Measurements from ENCODE around the gene COPS3. TPM values are rescaled to one million over a fixed set of nuclear protein-coding genes. Genes with fewer than 3 reads are reported as not detected.

Gene COPS3
- total and polyA plus RNA-seq, 9 of the 15 experiments (the other 6 are each of a cell fraction or from before 2014, with no cell fraction given) = 92.4 to 295 (median 167) TPM

DNA sequence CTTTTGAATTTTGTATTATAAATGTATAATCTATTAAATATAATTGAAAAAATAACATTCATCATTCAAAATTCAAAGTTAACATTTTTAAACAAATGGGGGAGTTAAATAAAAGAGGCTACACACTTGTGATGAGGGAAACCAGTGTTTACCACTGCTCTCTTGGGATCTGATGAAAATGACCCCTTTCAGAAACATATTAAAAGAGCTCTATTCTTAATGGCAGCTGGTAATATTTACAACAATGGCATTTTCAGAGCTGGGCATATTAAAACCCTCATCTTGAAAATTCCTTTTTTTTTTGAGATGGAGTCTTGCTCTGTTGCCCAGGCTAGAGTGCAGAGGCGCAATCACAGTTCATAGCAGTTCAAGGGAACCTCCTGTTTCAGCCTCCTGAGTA lies 24.7 kb downstream of the COPS3 start:
- Histone ChIP-seq H3K9me3 (replicated peaks; ENCODE audit: control insufficient read depth, insufficient read depth, low read depth, low read length) (no peaks in the 10 kb centered on the region), H3K4me1 (replicated peaks in 1 of 2; ENCODE audit: control insufficient read depth in 2 of 2, insufficient read depth in 2 of 2, low read length in 2 of 2) (peaks cover 0 to 11% of the 10 kb centered on the region in 2 experiments; a peak in 3 of 5 replicates), H2AFZ (ENCODE audit: low read depth, low read length) (no peak overlapping the region), H3K79me2 (ENCODE audit: control insufficient read depth, insufficient read depth, low read length) (no peaks in the 10 kb centered on the region; the same call in 1 of the 3 replicates), H4K20me1 (replicated peaks; ENCODE audit: control insufficient read depth, insufficient read depth, low read length) (no peaks in the 10 kb centered on the region), H3K27ac (ENCODE audit: extremely low read depth, low read depth, low read length) (no peak overlapping the region), H3K9me1 (ENCODE audit: control insufficient read depth, insufficient read depth, low read length) (no peaks in the 10 kb centered on the region), H3K27me3 (ENCODE audit: control insufficient read depth in 2 of 2, insufficient read depth in 2 of 2, low read length in 2 of 2) (no peaks in the 10 kb centered on the region), H3K4me2 (ENCODE audit: insufficient read depth, low read length) (no peak overlapping the region), H3K9ac (ENCODE audit: insufficient read depth in 1 of 2, low read depth in 2 of 2, low read length in 2 of 2) (no peak overlapping the region), H3K36me3 (ENCODE audit: control insufficient read depth, insufficient read depth, low read length) (peaks cover 80% of the 10 kb centered on the region), H3K4me3 (no peak overlapping the region)
- ATAC-seq (no peak), FAIRE-seq (no peak), DNase-seq (ENCODE audit: extremely low read depth in 1 of 4, low spot score in 3 of 4) (no peak)
- BruUV-seq (replicated peaks) = no TSS peak
- ChIA-PET POLR2A (no interaction called here), CTCF (ENCODE audit: low intra/inter-chr PET ratio) (no interaction called here)
- TF ChIP-seq LEF1 (IDR thresholded peaks at IDR 0.05) = no peak
- no peak for TF ChIP-seq ZBTB7A (IDR thresholded peaks at IDR 0.05; ENCODE audit: borderline replicate concordance, control insufficient read depth, low read depth, low read length)
- no peak for TF ChIP-seq ZBED1 (IDR thresholded peaks at IDR 0.05)
- no peak for TF ChIP-seq NFIX (CRISPR knock-in tag; IDR thresholded peaks at IDR 0.05; ENCODE audit: low read depth)
- TF ChIP-seq BMI1 (IDR thresholded peaks at IDR 0.05; ENCODE audit: low read length) = no peak
- no peak for TF ChIP-seq XRCC3 (IDR thresholded peaks at IDR 0.05)
- TF ChIP-seq, protein P1, sequence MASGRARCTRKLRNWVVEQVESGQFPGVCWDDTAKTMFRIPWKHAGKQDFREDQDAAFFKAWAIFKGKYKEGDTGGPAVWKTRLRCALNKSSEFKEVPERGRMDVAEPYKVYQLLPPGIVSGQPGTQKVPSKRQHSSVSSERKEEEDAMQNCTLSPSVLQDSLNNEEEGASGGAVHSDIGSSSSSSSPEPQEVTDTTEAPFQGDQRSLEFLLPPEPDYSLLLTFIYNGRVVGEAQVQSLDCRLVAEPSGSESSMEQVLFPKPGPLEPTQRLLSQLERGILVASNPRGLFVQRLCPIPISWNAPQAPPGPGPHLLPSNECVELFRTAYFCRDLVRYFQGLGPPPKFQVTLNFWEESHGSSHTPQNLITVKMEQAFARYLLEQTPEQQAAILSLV (tag; IDR thresholded peaks at IDR 0.05) = no peak
- TF ChIP-seq, protein P2, sequence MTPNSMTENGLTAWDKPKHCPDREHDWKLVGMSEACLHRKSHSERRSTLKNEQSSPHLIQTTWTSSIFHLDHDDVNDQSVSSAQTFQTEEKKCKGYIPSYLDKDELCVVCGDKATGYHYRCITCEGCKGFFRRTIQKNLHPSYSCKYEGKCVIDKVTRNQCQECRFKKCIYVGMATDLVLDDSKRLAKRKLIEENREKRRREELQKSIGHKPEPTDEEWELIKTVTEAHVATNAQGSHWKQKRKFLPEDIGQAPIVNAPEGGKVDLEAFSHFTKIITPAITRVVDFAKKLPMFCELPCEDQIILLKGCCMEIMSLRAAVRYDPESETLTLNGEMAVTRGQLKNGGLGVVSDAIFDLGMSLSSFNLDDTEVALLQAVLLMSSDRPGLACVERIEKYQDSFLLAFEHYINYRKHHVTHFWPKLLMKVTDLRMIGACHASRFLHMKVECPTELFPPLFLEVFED (CRISPR knock-in tag; conservative IDR thresholded peaks at IDR 0.05) = no peak
- TF ChIP-seq LARP7 (IDR thresholded peaks at IDR 0.05) = no peak
- TF ChIP-seq ZNF57 (CRISPR knock-in tag; IDR thresholded peaks at IDR 0.05) = no peak
- TF ChIP-seq, protein P3, sequence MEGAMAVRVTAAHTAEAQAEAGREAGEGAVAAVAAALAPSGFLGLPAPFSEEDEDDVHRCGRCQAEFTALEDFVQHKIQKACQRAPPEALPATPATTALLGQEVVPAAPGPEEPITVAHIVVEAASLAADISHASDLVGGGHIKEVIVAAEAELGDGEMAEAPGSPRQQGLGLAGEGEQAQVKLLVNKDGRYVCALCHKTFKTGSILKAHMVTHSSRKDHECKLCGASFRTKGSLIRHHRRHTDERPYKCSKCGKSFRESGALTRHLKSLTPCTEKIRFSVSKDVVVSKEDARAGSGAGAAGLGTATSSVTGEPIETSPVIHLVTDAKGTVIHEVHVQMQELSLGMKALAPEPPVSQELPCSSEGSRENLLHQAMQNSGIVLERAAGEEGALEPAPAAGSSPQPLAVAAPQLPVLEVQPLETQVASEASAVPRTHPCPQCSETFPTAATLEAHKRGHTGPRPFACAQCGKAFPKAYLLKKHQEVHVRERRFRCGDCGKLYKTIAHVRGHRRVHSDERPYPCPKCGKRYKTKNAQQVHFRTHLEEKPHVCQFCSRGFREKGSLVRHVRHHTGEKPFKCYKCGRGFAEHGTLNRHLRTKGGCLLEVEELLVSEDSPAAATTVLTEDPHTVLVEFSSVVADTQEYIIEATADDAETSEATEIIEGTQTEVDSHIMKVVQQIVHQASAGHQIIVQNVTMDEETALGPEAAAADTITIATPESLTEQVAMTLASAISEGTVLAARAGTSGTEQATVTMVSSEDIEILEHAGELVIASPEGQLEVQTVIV (CRISPR knock-in tag; IDR thresholded peaks at IDR 0.05; ENCODE audit: borderline replicate concordance) = no peak
- TF ChIP-seq NRF1 (conservative IDR thresholded peaks at IDR 0.05 in 1 of 2, IDR thresholded peaks at IDR 0.05 in 1 of 2) = no peak
- no peak for TF ChIP-seq CXXC5 (CRISPR knock-in tag; IDR thresholded peaks at IDR 0.05)
- TF ChIP-seq HDAC8 (tag; IDR thresholded peaks at IDR 0.05) = no peak
- TF ChIP-seq, protein P4, sequence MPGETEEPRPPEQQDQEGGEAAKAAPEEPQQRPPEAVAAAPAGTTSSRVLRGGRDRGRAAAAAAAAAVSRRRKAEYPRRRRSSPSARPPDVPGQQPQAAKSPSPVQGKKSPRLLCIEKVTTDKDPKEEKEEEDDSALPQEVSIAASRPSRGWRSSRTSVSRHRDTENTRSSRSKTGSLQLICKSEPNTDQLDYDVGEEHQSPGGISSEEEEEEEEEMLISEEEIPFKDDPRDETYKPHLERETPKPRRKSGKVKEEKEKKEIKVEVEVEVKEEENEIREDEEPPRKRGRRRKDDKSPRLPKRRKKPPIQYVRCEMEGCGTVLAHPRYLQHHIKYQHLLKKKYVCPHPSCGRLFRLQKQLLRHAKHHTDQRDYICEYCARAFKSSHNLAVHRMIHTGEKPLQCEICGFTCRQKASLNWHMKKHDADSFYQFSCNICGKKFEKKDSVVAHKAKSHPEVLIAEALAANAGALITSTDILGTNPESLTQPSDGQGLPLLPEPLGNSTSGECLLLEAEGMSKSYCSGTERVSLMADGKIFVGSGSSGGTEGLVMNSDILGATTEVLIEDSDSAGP (CRISPR knock-in tag; IDR thresholded peaks at IDR 0.05) = no peak
- intact Hi-C loops (cut with micrococcal nuclease) = no loop called here
- WGBS (ENCODE audit: insufficient coverage, low coverage, missing lambda C conversion rate) = 100% methylated on average over 1 of the region's 1 CpG
- in situ Hi-C loops (cut with MboI) = no loop called here

Measured in K562 (cell line).